ENCODE measurements around the gene LRIG2. TPM values are rescaled to one million over a fixed set of nuclear protein-coding genes. Genes with fewer than 3 reads are reported as not detected.
"Not testable (repeated sequence)": the region's sequence is repeated elsewhere in the genome, so short reads cannot be mapped to it uniquely, and the experiment has no call there.

Gene LRIG2
- total RNA-seq, 1 experiment from 2014 or later, result 13.5 TPM

DNA sequence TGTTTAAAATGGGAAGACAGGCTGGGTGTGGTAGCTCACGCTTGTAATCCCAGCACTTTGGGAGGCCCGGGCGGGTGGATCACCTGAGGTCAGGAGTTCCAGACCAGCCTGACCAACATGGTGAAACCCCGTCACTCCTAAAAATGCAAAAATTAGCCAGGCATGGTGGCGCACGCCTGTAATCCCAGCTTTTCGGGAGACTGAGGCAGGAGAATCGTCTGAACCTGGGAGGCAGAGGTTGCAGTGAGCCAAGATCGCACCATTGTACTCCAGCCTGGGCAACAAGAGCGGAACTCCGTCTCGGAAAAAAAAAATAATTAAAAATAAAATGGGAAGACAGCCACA is 29.9 kb upstream of the LRIG2 start:
- H3K4me3 ChIP-seq (replicated peaks in 1 of 2; ENCODE audit: low read depth in 1 of 2, low read length in 2 of 2); H3K36me3 ChIP-seq (ENCODE audit: control insufficient read depth in 1 of 2, insufficient read depth in 2 of 2, low read length in 2 of 2); DNase-seq (ENCODE audit: low read depth, low spot score); H3K9me3 ChIP-seq (ENCODE audit: control insufficient read depth in 1 of 2, insufficient read depth in 1 of 2, low read depth in 1 of 2, low read length in 2 of 2); BruUV-seq (replicated peaks); ATAC-seq; intact Hi-C loops (cut with micrococcal nuclease); H3K27ac ChIP-seq (ENCODE audit: low read depth, low read length); H4K20me1 ChIP-seq (ENCODE audit: insufficient read depth); H3K9ac ChIP-seq (ENCODE audit: low read length); H2AFZ ChIP-seq (ENCODE audit: low read depth, low read length, poor library complexity, severe bottlenecking); H3K27me3 ChIP-seq (ENCODE audit: insufficient read depth, low read length); H3K9me2 ChIP-seq (ENCODE audit: insufficient read depth); H3K79me2 ChIP-seq (ENCODE audit: insufficient read depth, low read length): not testable (repeated sequence)
- peak overlapping the region; percentile 56 for H3K4me2 ChIP-seq (ENCODE audit: low read length)
- RAD21 ChIA-PET (ENCODE audit: low non-redundant PET in 1 of 2, low total read pairs in 2 of 2, uncharacterized antibody in 2 of 2, unreplicated experiment in 2 of 2), result interaction anchor here (1.3 to 1.5 kb wide), 4 partner anchors 30 to 234 kb away, joined by 3 to 13 read pairs (median 6); partner anchors contain the start of gene LRIG2 (in 2 of the 2)
- POLR2A ChIA-PET, result interaction anchor here (0.9 to 1.7 kb wide), 3 partner anchors 30 to 163 kb away, joined by 5 to 13 read pairs (median 6); partner anchors contain the start of genes LRIG2 and SLC16A1
- H3K4me1 ChIP-seq (ENCODE audit: control insufficient read depth in 1 of 2, insufficient read depth in 2 of 2, low read length in 2 of 2), result peaks cover 9 to 17% of the 10 kb centered on the region in 2 experiments; a peak in 3 of 4 replicates
- CTCF ChIA-PET, result interaction anchor here (0.9 to 3.1 kb wide), 11 partner anchors 9 to 327 kb away, joined by 3 to 46 read pairs (median 6); partner anchors contain the start of genes LRIG2 and PPM1J

DNA sequence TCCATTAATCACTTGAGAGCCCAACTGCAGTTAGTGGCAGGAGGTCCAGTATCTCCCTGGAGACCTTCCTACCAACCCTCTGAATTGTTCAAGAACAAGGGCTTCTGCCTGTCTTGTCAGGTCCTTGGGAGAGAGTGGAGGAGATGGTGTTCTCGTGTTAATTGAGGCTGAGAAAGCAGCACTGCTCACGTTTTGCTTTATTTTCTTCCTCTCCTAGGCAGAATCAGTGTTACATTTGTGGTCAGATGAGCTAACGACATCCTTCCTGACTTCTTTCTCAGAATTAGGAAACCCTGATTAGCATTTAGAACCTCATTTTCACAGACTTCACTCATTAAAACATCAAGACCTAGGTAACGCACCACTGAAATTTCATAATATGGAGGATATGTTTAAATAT is 26.4 kb upstream of the LRIG2 start:
- H3K27me3 ChIP-seq (ENCODE audit: insufficient read depth, low read length), result no peaks in the 10 kb centered on the region
- intact Hi-C loops (cut with micrococcal nuclease), result no loop called here
- H3K9me2 ChIP-seq (ENCODE audit: insufficient read depth), result no peaks in the 10 kb centered on the region
- POLR2A ChIA-PET, result no interaction called here
- no TSS peak for BruUV-seq (replicated peaks)
- DNase-seq (ENCODE audit: low read depth, low spot score) (no peak), ATAC-seq (no peak)
- H3K9me3 ChIP-seq (ENCODE audit: control insufficient read depth in 1 of 2, insufficient read depth in 1 of 2, low read depth in 1 of 2, low read length in 2 of 2), result no peaks in the 10 kb centered on the region
- CTCF ChIA-PET, result no interaction called here
- H3K79me2 ChIP-seq (ENCODE audit: insufficient read depth, low read length), result no peaks in the 10 kb centered on the region
- RAD21 ChIA-PET (ENCODE audit: low non-redundant PET in 1 of 2, low total read pairs in 2 of 2, uncharacterized antibody in 2 of 2, unreplicated experiment in 2 of 2), result no interaction called here
- H3K4me1 ChIP-seq (ENCODE audit: control insufficient read depth in 1 of 2, insufficient read depth in 2 of 2, low read length in 2 of 2), result peaks cover 9 to 17% of the 10 kb centered on the region in 2 experiments; a peak in 3 of 4 replicates
- no peaks in the 10 kb centered on the region for H3K36me3 ChIP-seq (ENCODE audit: control insufficient read depth in 1 of 2, insufficient read depth in 2 of 2, low read length in 2 of 2)
- H3K27ac ChIP-seq (ENCODE audit: low read depth, low read length), result no peak overlapping the region
- H3K4me2 ChIP-seq (ENCODE audit: low read length), result no peak overlapping the region
- H3K9ac ChIP-seq (ENCODE audit: low read length), result no peak overlapping the region
- no peaks in the 10 kb centered on the region for H4K20me1 ChIP-seq (ENCODE audit: insufficient read depth)
- TF ChIP-seq EGR1 (IDR thresholded peaks at IDR 0.05; ENCODE audit: low read depth) (no peak), EZH2 (IDR thresholded peaks at IDR 0.05) (no peak), YY1 (IDR thresholded peaks at IDR 0.05; ENCODE audit: extremely low read depth, insufficient replicate concordance, low read depth, low read length) (no peak), CBX3 (IDR thresholded peaks at IDR 0.05; ENCODE audit: low read depth) (no peak), CEBPB (IDR thresholded peaks at IDR 0.05; ENCODE audit: low read depth) (no peak), SRF (IDR thresholded peaks at IDR 0.05; ENCODE audit: low read depth) (no peak), SP1 (IDR thresholded peaks at IDR 0.05; ENCODE audit: low read depth) (no peak), FOSL1 (IDR thresholded peaks at IDR 0.05; ENCODE audit: low read depth) (no peak)
- no peak overlapping the region for H2AFZ ChIP-seq (ENCODE audit: low read depth, low read length, poor library complexity, severe bottlenecking)
- H3K4me3 ChIP-seq (replicated peaks in 1 of 2; ENCODE audit: low read depth in 1 of 2, low read length in 2 of 2), result no peak overlapping the region
